WTC11 (cell line): ENCODE results near the gene KIF19. TPM values are rescaled to one million over a fixed set of nuclear protein-coding genes. Genes with fewer than 3 reads are reported as not detected.
"Not testable (repeated sequence)": the region's sequence is repeated elsewhere in the genome, so short reads cannot be mapped to it uniquely, and the experiment has no call there.

ENCODE experiments used
- ATAC-seq: fragments of 200-7000 bp; cut with Tn5 transposase; 2 replicates; pipeline ENCODE4 v1.10.0; 2021; ENCODE audit warnings: mild to moderate bottlenecking, moderate library complexity
- CTCF ChIA-PET: fragments of 300-600 bp; sonication (Branson Sonifier 250); formaldehyde crosslinking; loops from one replicate; lab custom pipeline; 2021; ENCODE audit warnings: antibody characterized with exemption; lab: Charles Lee
- POLR2A ChIA-PET: fragments of 350-600 bp; sonication (Branson Sonifier 250); formaldehyde crosslinking; loops from one replicate; lab custom pipeline; 2021; ENCODE audit warnings: antibody characterized with exemption; lab: Charles Lee
- DNase-seq: peaks from one replicate; pipeline ENCODE4 v3.0.0; 2021; ENCODE audit warnings: low spot score
- H3K27ac Mint-ChIP-seq: 2 replicates; pipeline ENCODE4 v1.8.0; 2021; ENCODE audit warnings: mixed read lengths
- H3K27me3 Mint-ChIP-seq: 2 replicates; pipeline ENCODE4 v1.8.0; 2021; ENCODE audit warnings: low read depth, mild to moderate bottlenecking, moderate library complexity, mixed read lengths
- H3K36me3 Mint-ChIP-seq: 2 replicates; pipeline ENCODE4 v1.8.0; 2021; ENCODE audit warnings: mixed read lengths
- H3K4me1 Mint-ChIP-seq: 2 replicates; pipeline ENCODE4 v1.8.0; 2022; ENCODE audit warnings: mixed read lengths
- H3K4me3 Mint-ChIP-seq: 2 replicates; pipeline ENCODE4 v1.8.0; 2021; ENCODE audit warnings: mild to moderate bottlenecking, moderate library complexity, mixed read lengths
- H3K9me3 Mint-ChIP-seq: 2 replicates; pipeline ENCODE4 v1.8.0; 2021; ENCODE audit warnings: mixed read lengths
- ATF1 ChIP-seq: sonication (generic); formaldehyde crosslinking; IDR thresholded peaks from 2 replicates; pipeline ENCODE4 v1.8.1; 2023; ENCODE audit warnings: mild to moderate bottlenecking, moderate library complexity, missing genetic modification reagents
- ATF2 ChIP-seq: sonication (generic); formaldehyde crosslinking; IDR thresholded peaks from 2 replicates; pipeline ENCODE4 v1.8.1; 2022; ENCODE audit warnings: low read depth, missing genetic modification reagents, borderline replicate concordance
- ATF3 ChIP-seq: sonication (generic); formaldehyde crosslinking; conservative IDR thresholded peaks from 2 replicates; pipeline ENCODE4 v1.8.1; 2022; ENCODE audit warnings: mild to moderate bottlenecking, missing genetic modification reagents
- ESRRA ChIP-seq: sonication (generic); formaldehyde crosslinking; IDR thresholded peaks from 2 replicates; pipeline ENCODE4 v1.8.1; 2022; ENCODE audit warnings: mild to moderate bottlenecking, missing genetic modification reagents, borderline replicate concordance
- FOXP1 ChIP-seq: sonication (generic); formaldehyde crosslinking; IDR thresholded peaks from 2 replicates; pipeline ENCODE4 v1.8.0; 2022; ENCODE audit warnings: missing genetic modification reagents, mild to moderate bottlenecking, moderate library complexity, borderline replicate concordance
- GABPB1 ChIP-seq: sonication (generic); formaldehyde crosslinking; IDR thresholded peaks from 2 replicates; pipeline ENCODE4 v1.8.1; 2023; ENCODE audit warnings: mild to moderate bottlenecking, missing genetic modification reagents
- HMGA2 ChIP-seq: fragments of 250-450 bp; sonication (Bioruptor Pico); IDR thresholded peaks from 2 replicates; pipeline ENCODE4 v1.4.0; 2021; ENCODE audit warnings: mild to moderate bottlenecking, moderate library complexity
- MYBL2 ChIP-seq: sonication (generic); formaldehyde crosslinking; IDR thresholded peaks from 2 replicates; pipeline ENCODE4 v1.8.1; 2023; ENCODE audit warnings: mild to moderate bottlenecking, moderate library complexity, missing genetic modification reagents
- NFYB ChIP-seq: sonication (generic); formaldehyde crosslinking; conservative IDR thresholded peaks from 2 replicates; pipeline ENCODE4 v1.8.0; 2022; ENCODE audit warnings: low read depth, missing genetic modification reagents
- PRRX2 ChIP-seq: fragments of 250-450 bp; sonication (Bioruptor Pico); IDR thresholded peaks from 2 replicates; pipeline ENCODE4 v1.8.0; 2021; ENCODE audit warnings: mild to moderate bottlenecking
- TCF7 ChIP-seq: sonication (generic); formaldehyde crosslinking; IDR thresholded peaks from 2 replicates; pipeline ENCODE4 v1.8.0; 2022; ENCODE audit warnings: mild to moderate bottlenecking, low read depth, missing genetic modification reagents, moderate library complexity
- TP53 ChIP-seq: sonication (generic); formaldehyde crosslinking; IDR thresholded peaks from 2 replicates; pipeline ENCODE4 v1.8.1; 2023; ENCODE audit warnings: mild to moderate bottlenecking, missing genetic modification reagents
- ZBTB21 ChIP-seq: sonication (generic); formaldehyde crosslinking; IDR thresholded peaks from 2 replicates; pipeline ENCODE4 v1.8.1; 2023; ENCODE audit warnings: mild to moderate bottlenecking, missing genetic modification reagents, borderline replicate concordance
- ZNF232 ChIP-seq: sonication (generic); formaldehyde crosslinking; IDR thresholded peaks from 2 replicates; pipeline ENCODE4 v1.8.0; 2022; ENCODE audit warnings: mild to moderate bottlenecking, missing genetic modification reagents
- ZNF671 ChIP-seq: fragments of 250-450 bp; sonication (Bioruptor Pico); IDR thresholded peaks from 2 replicates; pipeline ENCODE4 v1.8.0; 2021; ENCODE audit warnings: mild to moderate bottlenecking
- total RNA-seq: library from RNA; stranded (reverse); gene quantifications from 3 replicates; pipeline ENCODE4 v1.2.3, GENCODE V29; 2021
- TF ChIP-seq, protein P1 (sequence below): sonication (generic); formaldehyde crosslinking; IDR thresholded peaks from 2 replicates; pipeline ENCODE4 v1.8.1; 2023; ENCODE audit warnings: mild to moderate bottlenecking, missing genetic modification reagents
- TF ChIP-seq, protein P2 (sequence below): sonication (generic); formaldehyde crosslinking; IDR thresholded peaks from 2 replicates; pipeline ENCODE4 v1.8.0; 2022; ENCODE audit warnings: mild to moderate bottlenecking, missing genetic modification reagents
- TF ChIP-seq, protein P3 (sequence below): sonication (generic); formaldehyde crosslinking; IDR thresholded peaks from 2 replicates; pipeline ENCODE4 v1.8.1; 2023; ENCODE audit warnings: mild to moderate bottlenecking, missing genetic modification reagents
- TF ChIP-seq, protein P4 (sequence below): fragments of 250-450 bp; sonication (Bioruptor Pico); IDR thresholded peaks from 2 replicates; pipeline ENCODE4 v1.9.0; 2021; ENCODE audit warnings: mild to moderate bottlenecking
- TF ChIP-seq, protein P5 (sequence below): fragments of 250-450 bp; sonication (Bioruptor Pico); IDR thresholded peaks from 2 replicates; pipeline ENCODE4 v1.9.0; 2021; ENCODE audit warnings: moderate library complexity, mild to moderate bottlenecking, inconsistent platforms, borderline replicate concordance

KIF19 gene
- total RNA-seq, 1 experiment from 2014 or later = 0.44 TPM

- ChIA-PET CTCF (interaction anchor here (1.9 kb wide), 1 partner anchor 82 kb away, joined by 7 read pairs; no protein-coding TSS in a partner anchor), POLR2A (no interaction called here)
- ATAC-seq = no peak
- no peak for DNase-seq
- Mint-ChIP-seq H3K4me1 (peaks cover 7% of the 10 kb centered on the region; the same call in 1 of the 2 replicates), H3K27me3 (no peaks in the 10 kb centered on the region; the same call in 1 of the 2 replicates), H3K36me3 (no peaks in the 10 kb centered on the region), H3K27ac (no peak overlapping the region), H3K9me3 (no peaks in the 10 kb centered on the region), H3K4me3 (no peak overlapping the region)
- TF ChIP-seq, protein P1, sequence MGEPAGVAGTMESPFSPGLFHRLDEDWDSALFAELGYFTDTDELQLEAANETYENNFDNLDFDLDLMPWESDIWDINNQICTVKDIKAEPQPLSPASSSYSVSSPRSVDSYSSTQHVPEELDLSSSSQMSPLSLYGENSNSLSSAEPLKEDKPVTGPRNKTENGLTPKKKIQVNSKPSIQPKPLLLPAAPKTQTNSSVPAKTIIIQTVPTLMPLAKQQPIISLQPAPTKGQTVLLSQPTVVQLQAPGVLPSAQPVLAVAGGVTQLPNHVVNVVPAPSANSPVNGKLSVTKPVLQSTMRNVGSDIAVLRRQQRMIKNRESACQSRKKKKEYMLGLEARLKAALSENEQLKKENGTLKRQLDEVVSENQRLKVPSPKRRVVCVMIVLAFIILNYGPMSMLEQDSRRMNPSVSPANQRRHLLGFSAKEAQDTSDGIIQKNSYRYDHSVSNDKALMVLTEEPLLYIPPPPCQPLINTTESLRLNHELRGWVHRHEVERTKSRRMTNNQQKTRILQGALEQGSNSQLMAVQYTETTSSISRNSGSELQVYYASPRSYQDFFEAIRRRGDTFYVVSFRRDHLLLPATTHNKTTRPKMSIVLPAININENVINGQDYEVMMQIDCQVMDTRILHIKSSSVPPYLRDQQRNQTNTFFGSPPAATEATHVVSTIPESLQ = no peak
- TF ChIP-seq PRRX2 (CRISPR knock-in tag) (no peak), FOXP1 (CRISPR knock-in tag) (no peak), ATF3 (no peak)
These were observed 44.2 kb upstream of the KIF19 start for GRCh38 chr17:74281799-74282198.

DNA sequence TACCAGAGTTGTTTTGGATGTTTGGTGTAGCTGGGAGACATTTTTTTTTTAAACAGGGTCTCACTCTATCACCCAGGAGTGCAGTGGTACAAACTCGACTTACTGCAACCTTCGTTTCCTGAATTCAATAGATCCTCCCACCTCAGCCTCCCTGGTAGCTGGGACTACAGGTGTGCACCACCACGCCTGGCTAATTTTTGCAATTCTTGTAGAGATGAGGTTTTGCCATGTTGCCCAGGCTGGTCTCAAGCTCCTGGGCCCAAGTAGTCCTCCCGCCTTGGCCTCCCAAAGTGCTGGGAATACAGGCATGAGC, 43.8 kb upstream of the KIF19 start:
- CTCF ChIA-PET = interaction anchor here (1.9 kb wide), 1 partner anchor 82 kb away, joined by 7 read pairs; no protein-coding TSS in a partner anchor
- DNase-seq, H3K27me3 Mint-ChIP-seq, H3K4me3 Mint-ChIP-seq, H3K9me3 Mint-ChIP-seq, POLR2A ChIA-PET, H3K36me3 Mint-ChIP-seq, H3K4me1 Mint-ChIP-seq, ATAC-seq, H3K27ac Mint-ChIP-seq: not testable (repeated sequence)

DNA sequence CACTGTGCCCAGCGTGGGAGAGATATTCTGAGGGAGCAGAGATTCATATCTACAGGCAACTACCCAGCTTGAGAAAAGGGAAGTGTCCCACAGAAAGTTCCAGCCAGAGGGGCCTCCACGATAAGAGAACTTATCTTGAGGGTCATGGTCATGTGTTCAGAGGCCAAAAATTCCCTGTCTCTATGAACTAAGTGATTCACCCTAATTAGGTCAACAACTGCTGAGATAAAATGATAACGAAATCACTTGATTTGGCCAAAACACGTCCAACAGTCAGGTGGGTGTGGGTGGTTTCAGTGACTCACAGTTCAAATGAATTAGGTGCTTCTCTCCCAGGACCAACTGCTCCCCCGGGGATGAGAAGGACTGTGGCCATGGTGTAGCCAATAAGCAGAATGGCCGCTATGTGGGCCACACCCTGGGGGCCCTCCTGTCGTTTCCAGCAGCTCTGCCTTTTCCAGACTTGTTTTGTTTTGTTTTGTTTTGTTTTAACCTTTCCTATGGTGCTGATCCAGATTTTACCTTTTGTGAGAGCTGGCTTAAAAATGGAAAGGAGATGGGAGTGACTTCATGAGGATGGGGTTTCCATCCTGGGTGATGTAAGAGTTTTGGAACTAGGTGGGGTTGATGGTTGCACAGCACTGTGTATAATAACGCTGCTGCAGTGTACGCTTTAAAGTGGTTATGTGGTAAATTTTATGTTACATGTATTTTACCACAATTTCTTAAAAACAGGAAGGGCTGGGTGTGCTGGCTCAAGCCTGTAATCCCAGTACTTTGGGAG, 43.2 kb upstream of the KIF19 start:
- ATAC-seq = no peak
- POLR2A ChIA-PET = no interaction called here
- Mint-ChIP-seq H3K27me3 (no peaks in the 10 kb centered on the region; the same call in 1 of the 2 replicates), H3K9me3 (no peaks in the 10 kb centered on the region), H3K36me3 (no peaks in the 10 kb centered on the region), H3K4me3 (no peak overlapping the region), H3K27ac (no peak overlapping the region), H3K4me1 (peaks cover 7% of the 10 kb centered on the region; the same call in 1 of the 2 replicates)
- CTCF ChIA-PET = interaction anchor here (5.3 kb wide), 1 partner anchor 15 kb away, joined by 112 read pairs; no protein-coding TSS in a partner anchor
- no peak for DNase-seq
- TF ChIP-seq ZNF232 (CRISPR knock-in tag) (no peak), HMGA2 (no peak), ESRRA (CRISPR knock-in tag) (no peak), ZBTB21 (CRISPR knock-in tag) (no peak), ZNF671 (CRISPR knock-in tag) (no peak), NFYB (CRISPR knock-in tag) (no peak), TP53 (CRISPR knock-in tag) (no peak), GABPB1 (CRISPR knock-in tag) (no peak), TCF7 (CRISPR knock-in tag) (no peak), ATF1 (CRISPR knock-in tag) (no peak), MYBL2 (CRISPR knock-in tag) (no peak), ATF2 (CRISPR knock-in tag) (no peak)
- TF ChIP-seq, protein P2, sequence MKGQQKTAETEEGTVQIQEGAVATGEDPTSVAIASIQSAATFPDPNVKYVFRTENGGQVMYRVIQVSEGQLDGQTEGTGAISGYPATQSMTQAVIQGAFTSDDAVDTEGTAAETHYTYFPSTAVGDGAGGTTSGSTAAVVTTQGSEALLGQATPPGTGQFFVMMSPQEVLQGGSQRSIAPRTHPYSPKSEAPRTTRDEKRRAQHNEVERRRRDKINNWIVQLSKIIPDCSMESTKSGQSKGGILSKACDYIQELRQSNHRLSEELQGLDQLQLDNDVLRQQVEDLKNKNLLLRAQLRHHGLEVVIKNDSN (CRISPR knock-in tag) = no peak
- TF ChIP-seq, protein P3, sequence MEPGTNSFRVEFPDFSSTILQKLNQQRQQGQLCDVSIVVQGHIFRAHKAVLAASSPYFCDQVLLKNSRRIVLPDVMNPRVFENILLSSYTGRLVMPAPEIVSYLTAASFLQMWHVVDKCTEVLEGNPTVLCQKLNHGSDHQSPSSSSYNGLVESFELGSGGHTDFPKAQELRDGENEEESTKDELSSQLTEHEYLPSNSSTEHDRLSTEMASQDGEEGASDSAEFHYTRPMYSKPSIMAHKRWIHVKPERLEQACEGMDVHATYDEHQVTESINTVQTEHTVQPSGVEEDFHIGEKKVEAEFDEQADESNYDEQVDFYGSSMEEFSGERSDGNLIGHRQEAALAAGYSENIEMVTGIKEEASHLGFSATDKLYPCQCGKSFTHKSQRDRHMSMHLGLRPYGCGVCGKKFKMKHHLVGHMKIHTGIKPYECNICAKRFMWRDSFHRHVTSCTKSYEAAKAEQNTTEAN = no peak
- TF ChIP-seq, protein P4, sequence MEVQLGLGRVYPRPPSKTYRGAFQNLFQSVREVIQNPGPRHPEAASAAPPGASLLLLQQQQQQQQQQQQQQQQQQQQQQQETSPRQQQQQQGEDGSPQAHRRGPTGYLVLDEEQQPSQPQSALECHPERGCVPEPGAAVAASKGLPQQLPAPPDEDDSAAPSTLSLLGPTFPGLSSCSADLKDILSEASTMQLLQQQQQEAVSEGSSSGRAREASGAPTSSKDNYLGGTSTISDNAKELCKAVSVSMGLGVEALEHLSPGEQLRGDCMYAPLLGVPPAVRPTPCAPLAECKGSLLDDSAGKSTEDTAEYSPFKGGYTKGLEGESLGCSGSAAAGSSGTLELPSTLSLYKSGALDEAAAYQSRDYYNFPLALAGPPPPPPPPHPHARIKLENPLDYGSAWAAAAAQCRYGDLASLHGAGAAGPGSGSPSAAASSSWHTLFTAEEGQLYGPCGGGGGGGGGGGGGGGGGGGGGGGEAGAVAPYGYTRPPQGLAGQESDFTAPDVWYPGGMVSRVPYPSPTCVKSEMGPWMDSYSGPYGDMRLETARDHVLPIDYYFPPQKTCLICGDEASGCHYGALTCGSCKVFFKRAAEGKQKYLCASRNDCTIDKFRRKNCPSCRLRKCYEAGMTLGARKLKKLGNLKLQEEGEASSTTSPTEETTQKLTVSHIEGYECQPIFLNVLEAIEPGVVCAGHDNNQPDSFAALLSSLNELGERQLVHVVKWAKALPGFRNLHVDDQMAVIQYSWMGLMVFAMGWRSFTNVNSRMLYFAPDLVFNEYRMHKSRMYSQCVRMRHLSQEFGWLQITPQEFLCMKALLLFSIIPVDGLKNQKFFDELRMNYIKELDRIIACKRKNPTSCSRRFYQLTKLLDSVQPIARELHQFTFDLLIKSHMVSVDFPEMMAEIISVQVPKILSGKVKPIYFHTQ (CRISPR knock-in tag) = no peak
- TF ChIP-seq, protein P5, sequence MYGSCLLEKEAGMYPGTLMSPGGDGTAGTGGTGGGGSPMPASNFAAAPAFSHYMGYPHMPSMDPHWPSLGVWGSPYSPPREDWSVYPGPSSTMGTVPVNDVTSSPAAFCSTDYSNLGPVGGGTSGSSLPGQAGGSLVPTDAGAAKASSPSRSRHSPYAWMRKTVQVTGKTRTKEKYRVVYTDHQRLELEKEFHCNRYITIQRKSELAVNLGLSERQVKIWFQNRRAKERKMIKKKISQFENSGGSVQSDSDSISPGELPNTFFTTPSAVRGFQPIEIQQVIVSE (CRISPR knock-in tag) = no peak
